ENCODE data around the gene CCSER2. TPM values are rescaled to one million over a fixed set of nuclear protein-coding genes. Genes with fewer than 3 reads are reported as not detected.
A peak's percentile ranks its signal among the peaks of the same experiment; 100 is the strongest.

CCSER2 gene
- polyA plus RNA-seq, 1 of the 3 experiments (the other 2 are of a cell fraction), result 8.5 TPM

- no peak for TF ChIP-seq REST (IDR thresholded peaks at IDR 0.05; ENCODE audit: low read depth, low read length)
- TF ChIP-seq EP300 (IDR thresholded peaks at IDR 0.05; ENCODE audit: borderline replicate concordance in 1 of 2, low read depth in 1 of 2, low read length in 1 of 2), result no peak
Observed at GRCh38 chr10:84523526-84523925, 195.1 kb downstream of the CCSER2 start (continued).

- H3K9ac ChIP-seq, result no peak overlapping the region
- no peaks in the 10 kb centered on the region for H3F3A ChIP-seq (replicated peaks; ENCODE audit: insufficient read depth)
- no peaks in the 10 kb centered on the region for H3K9me2 ChIP-seq
- H4K20me1 ChIP-seq (ENCODE audit: insufficient read depth), result no peaks in the 10 kb centered on the region
- H2AFZ ChIP-seq (ENCODE audit: low read depth), result no peak overlapping the region
- H3K27ac ChIP-seq (ENCODE audit: low read depth in 2 of 2, low read length in 1 of 2), result peak overlapping the region in 1 of 2 experiments; percentile 48; a peak in 1 of 4 replicates
- ChIA-PET POLR2A (interaction anchor here (0.7 kb wide), 1 partner anchor 10 kb away, joined by 3 read pairs; no protein-coding TSS in a partner anchor), CTCF (interaction anchor here (1.1 to 2.2 kb wide), 2 partner anchors 13 to 260 kb away, joined by 3 to 7 read pairs; no protein-coding TSS in a partner anchor)
- H3K4me1 ChIP-seq (ENCODE audit: control insufficient read depth in 1 of 2, insufficient read depth in 2 of 2, low read depth in 1 of 2, low read length in 1 of 2), result peaks cover 0 to 9% of the 10 kb centered on the region in 2 experiments; a peak in 2 of 4 replicates
- no peak overlapping the region for H3K4me3 ChIP-seq (ENCODE audit: low read depth in 2 of 2, low read length in 1 of 2)
- TF ChIP-seq RCOR1 (IDR thresholded peaks at IDR 0.05; ENCODE audit: low read length) (no peak), POLR2AphosphoS5 (IDR thresholded peaks at IDR 0.05; ENCODE audit: low read depth, low read length) (no peak), NRF1 (IDR thresholded peaks at IDR 0.05; ENCODE audit: low read depth, low read length) (no peak), CTCF (IDR thresholded peaks at IDR 0.05) (no peak), YY1 (IDR thresholded peaks at IDR 0.05; ENCODE audit: low read depth) (no peak), CHD2 (IDR thresholded peaks at IDR 0.05; ENCODE audit: low read length, partially characterized antibody) (no peak), EZH2phosphoT487 (IDR thresholded peaks at IDR 0.05; ENCODE audit: borderline replicate concordance, low read depth) (no peak), EP300 (IDR thresholded peaks at IDR 0.05; ENCODE audit: borderline replicate concordance in 1 of 2, low read depth in 1 of 2, low read length in 1 of 2) (no peak), RFX5 (IDR thresholded peaks at IDR 0.05; ENCODE audit: low read length) (no peak), GABPA (IDR thresholded peaks at IDR 0.05; ENCODE audit: low read depth) (no peak), USF1 (IDR thresholded peaks at IDR 0.05; ENCODE audit: borderline replicate concordance, low read depth) (no peak), MAX (IDR thresholded peaks at IDR 0.05; ENCODE audit: low read depth) (no peak), FOXJ3 (CRISPR knock-in tag; IDR thresholded peaks at IDR 0.05) (no peak), FOSL2 (IDR thresholded peaks at IDR 0.05; ENCODE audit: borderline replicate concordance, low read depth) (no peak), RXRA (IDR thresholded peaks at IDR 0.05; ENCODE audit: borderline replicate concordance, low read depth) (no peak)
- no peaks in the 10 kb centered on the region for H3K9me3 ChIP-seq
- H3K27me3 ChIP-seq (ENCODE audit: insufficient read depth), result no peaks in the 10 kb centered on the region
- H3K4me2 ChIP-seq, result no peak overlapping the region
- DNase-seq, result no peak
- H3K79me2 ChIP-seq (ENCODE audit: insufficient read depth), result no peaks in the 10 kb centered on the region
- no peaks in the 10 kb centered on the region for H3K36me3 ChIP-seq (replicated peaks in 1 of 2; ENCODE audit: control insufficient read depth in 1 of 2, insufficient read depth in 2 of 2, low read length in 1 of 2)
Observed at GRCh38 chr10:84524435-84524834, 196.0 kb downstream of the CCSER2 start.

All from SK-N-SH (cell line).